ENCODE measurements around the gene FAM114A1.

GRCh38 chr4:38952017-38952416, 84.4 kb downstream of the FAM114A1 start:
- TF ChIP-seq, protein P1, sequence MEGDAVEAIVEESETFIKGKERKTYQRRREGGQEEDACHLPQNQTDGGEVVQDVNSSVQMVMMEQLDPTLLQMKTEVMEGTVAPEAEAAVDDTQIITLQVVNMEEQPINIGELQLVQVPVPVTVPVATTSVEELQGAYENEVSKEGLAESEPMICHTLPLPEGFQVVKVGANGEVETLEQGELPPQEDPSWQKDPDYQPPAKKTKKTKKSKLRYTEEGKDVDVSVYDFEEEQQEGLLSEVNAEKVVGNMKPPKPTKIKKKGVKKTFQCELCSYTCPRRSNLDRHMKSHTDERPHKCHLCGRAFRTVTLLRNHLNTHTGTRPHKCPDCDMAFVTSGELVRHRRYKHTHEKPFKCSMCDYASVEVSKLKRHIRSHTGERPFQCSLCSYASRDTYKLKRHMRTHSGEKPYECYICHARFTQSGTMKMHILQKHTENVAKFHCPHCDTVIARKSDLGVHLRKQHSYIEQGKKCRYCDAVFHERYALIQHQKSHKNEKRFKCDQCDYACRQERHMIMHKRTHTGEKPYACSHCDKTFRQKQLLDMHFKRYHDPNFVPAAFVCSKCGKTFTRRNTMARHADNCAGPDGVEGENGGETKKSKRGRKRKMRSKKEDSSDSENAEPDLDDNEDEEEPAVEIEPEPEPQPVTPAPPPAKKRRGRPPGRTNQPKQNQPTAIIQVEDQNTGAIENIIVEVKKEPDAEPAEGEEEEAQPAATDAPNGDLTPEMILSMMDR (IDR thresholded peaks at IDR 0.05), result no peak
- TF ChIP-seq POLR2A (IDR thresholded peaks at IDR 0.05) (no peak), EP300 (IDR thresholded peaks at IDR 0.05) (no peak), POLR2AphosphoS5 (IDR thresholded peaks at IDR 0.05) (no peak)
